DMS114 treated with DMSO at 0.1 percent for 48 hours (cell line): ENCODE measurements around the gene LDLRAD3.

Experiments
- DNase-seq: peaks from one replicate; lab custom pipeline; 2025; ENCODE audit not compliant: unreplicated experiment; lab: John Stamatoyannopoulos, UW

LDLRAD3 gene

DNA sequence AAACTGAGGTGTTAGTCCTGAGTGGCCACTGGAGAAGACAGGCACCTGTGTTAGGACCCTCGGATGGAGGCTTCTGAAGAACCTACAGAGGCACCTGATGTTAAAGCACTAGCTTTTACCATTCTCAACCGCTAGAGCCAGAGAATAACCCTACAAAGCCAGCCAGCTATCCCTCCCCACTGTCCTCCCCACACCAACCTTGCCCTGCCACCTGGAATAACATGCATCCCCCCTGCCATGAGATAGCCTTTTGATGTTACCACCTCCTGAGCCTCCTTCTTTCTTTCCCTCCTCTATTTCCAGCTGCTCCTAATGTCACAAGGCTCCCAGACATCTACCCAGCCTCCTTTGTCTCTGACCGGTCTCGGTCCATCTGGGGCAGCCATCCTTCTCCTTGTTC is 317.2 kb downstream of the LDLRAD3 start:
- DNase-seq = no peak

GRCh38 chr11:36264011-36264972 is 320.4 kb downstream of the LDLRAD3 start:
- no peak for DNase-seq

DNA sequence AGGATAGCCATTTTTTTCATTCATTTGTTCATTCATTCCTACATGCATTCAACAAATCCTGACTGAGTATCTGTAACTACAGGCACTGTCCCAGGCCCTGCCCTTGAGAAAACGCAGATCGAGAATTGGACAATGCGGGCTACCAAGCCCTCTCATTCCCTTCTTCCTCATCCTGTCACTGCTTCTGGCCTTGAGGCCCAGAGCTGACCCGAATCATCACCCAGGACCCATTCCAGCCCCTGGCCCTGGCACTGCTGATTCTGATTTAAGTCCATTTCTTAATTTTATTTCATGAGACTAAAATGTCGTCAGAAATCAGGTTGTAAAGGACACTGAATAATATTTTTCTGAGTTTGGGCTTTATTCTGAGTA is 321.1 kb downstream of the LDLRAD3 start:
- DNase-seq = no peak

DNA sequence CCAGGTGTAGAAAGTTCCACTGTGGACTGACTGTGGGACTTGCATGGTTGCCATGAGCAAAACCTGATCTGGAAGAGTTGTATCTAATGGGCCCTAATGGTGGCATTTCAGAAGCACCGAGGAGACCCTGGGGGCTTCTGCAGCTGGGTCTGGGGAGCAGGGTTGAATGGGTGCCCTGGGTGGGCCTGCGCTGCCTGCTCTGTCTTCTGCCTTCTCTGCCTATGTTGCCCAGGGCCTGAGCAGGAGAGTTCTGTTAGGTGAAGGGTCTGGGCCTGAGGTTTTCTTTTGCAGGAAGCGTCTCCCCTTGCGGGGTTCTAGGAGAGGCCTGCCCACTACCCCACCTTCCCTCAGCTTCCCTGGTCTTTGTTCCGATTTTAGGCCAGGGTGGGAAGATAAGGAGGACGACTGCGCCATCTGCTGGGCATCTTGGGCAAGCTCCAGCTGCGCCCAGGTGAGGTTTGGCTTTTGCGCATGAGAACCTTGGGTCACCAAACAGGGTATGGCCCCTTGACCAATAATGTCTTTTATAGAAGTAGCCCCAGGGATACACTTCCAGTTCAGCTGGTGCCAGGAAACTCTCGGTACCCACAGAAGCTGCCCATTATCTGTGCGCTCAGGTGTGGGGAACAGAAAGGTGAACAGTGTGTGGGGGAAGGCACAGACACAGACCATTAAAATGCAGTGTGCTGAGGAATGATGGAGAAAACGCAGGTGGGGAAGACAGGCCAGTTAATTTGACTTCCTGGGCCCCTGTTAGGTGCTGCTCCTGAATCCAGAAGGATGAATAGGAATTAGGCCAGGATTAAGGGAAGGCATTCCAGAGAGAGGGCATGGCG is 322.1 kb downstream of the LDLRAD3 start:
- peak; percentile 19 for DNase-seq

DNA sequence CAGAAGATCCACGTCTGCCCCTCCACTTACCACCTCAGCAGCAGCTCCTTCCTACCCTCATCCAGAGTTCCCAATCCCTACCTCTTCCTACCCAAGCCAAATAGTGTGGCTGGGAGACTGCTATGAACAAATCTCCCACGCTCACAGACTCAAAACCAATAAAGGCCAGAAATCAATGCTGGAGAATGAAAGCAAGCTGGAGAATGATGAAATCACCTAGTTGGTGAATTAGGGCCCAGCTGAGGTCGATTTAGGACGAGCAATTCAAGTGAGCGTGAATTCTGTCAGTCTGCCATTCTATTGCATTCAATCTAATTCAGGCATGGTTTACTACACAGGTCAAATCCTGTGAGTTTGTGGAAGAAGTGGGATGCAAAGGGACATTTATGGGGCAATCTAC is 322.9 kb downstream of the LDLRAD3 start:
- DNase-seq = no peak

DNA sequence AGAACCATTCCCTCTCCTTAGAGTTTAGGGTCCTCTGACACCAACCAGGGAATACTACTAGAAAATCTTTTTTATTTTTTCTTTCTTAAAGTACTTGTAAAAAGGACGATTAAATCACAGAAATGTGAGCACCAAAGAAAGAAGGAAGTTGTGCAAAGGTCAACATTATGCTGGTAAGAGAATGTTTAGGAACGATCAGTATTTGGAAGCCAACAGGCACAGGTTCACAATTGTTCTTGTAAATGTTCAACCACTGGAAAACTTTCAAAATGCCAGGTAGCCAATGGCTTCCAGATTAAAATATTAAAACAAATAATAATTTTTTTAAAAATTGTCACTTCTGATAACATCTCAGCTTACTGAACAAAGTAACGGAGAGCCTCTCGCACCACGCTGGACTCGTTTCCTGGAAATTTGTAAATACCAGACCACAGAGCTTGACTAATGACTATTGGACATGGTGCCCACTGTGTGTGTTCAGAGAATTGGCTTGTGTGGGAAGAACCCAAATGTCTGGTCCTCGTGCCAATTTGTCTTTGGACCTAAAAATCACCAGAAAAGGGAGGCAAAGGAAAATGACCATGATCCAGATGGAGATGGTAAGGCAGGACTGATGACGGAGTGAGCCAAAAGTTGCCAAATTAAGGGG is 324.6 kb downstream of the LDLRAD3 start:
- DNase-seq = no peak

DNA sequence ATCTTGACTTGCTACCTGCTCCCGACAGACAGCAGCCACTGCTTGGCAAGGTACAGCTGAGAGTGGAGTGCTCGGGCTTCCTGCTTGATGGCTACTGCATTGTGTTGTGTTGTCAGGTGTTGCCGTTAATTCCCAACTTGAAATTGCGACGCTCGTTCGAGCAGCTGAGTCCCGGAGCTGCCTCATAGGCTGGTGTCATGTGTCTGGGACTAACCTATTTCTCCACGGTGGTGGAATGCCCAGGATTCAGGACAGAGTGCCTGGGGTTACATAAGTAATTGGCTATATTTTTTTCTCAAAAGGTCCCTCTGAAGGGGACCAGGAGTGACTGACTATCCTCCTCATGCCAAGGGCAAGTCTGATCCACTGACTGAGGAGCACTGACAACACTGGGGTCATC is 326.8 kb downstream of the LDLRAD3 start:
- DNase-seq = no peak

GRCh38 chr11:36271794-36272407 is 328.0 kb downstream of the LDLRAD3 start:
- DNase-seq = no peak

DNA sequence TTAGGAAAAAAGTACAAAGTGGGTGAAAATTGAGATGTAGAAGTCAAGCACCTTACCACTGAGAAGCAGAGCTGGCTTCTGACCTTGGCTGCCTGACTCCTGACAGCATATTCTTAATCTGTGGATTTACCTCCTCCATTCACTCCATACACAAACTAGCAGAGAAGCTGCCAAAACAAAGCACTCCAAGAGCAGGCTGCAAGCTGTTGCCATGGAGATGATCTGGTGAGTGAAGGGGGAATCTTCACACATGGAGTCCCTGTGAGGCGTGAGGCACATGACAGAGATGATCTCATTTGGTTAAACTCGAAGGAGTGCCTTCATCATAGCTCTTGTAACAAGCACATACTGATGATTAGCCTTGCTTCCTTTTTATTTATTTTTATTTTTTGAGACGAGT is 329.2 kb downstream of the LDLRAD3 start:
- DNase-seq = no peak

- DNase-seq = no peak
These were observed 330.6 kb downstream of the LDLRAD3 start for GRCh38 chr11:36274414-36274813.

DNA sequence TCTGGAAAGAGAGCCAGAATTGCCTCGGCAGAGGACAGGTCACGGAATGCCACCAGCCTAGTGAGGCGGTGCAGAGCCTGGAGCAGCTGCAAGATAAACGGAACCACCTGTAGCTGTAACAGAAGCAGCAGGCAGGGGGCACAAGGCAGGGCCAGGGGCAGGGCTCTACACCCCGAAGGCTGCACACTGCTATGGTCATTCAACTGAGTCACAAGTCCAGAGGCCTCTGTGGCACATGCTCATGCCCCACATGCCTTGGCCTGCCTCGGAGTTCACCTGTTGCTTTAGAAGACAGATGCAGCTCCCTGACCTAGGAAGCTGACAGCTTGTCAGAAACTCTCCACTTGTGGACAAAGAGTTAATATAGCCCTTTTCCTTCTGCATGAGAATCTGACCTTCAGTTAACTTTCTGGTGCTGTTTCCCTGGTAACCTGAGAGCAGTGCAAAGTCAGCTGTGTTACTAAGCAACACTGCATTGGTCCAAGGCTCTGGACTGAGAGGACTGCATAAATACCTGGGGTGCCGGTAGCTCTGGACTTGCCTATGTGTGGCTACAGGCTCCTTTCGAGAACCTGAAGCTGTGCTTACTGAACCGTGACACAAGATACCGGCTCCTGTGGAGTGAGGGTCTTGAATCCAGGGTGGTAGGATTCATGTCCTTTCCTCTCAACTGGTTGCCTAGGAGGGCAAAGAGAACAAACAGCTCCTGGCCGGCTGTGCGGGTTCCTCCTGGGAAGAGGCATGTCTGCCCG is 334.8 kb downstream of the LDLRAD3 start:
- DNase-seq = no peak

DNA sequence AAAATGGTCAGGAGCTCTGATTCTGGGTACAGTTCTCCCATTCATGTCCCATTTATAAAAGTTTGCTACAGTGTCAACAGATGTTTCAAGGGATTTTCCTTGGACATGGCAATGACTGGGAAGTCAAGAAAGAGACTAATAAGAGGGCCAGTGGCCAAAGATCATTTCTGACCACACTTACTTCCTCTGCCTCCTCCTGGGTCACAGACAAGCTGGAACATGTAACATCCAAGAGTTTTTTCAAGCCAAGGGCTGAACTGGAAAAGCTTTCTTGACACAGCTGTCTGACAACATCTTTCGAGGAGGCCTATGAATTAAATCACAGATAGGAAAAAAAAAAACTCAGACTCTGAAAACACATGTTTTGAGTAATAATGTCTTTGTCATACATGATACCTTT is 336.7 kb downstream of the LDLRAD3 start:
- DNase-seq = no peak
